Endodermal cell (in vitro differentiated cells): ENCODE measurements around the gene SMIM14. TPM values are rescaled to one million over a fixed set of nuclear protein-coding genes. Genes with fewer than 3 reads are reported as not detected.

ENCODE experiments used
- DNase-seq: peaks from one replicate; pipeline ENCODE4 v3.0.0-alpha.2; 2017
- H3K27ac ChIP-seq: 2 replicates; pipeline ENCODE4 v1.5.1; 2013; ENCODE audit warnings: mild to moderate bottlenecking, low read depth, low read length, moderate library complexity
- H3K27me3 ChIP-seq: 2 replicates; pipeline ENCODE4 v1.6.1; 2013; ENCODE audit warnings: mild to moderate bottlenecking, low read length, moderate library complexity; ENCODE audit not compliant: insufficient read depth, control insufficient read depth, poor library complexity, severe bottlenecking
- H3K36me3 ChIP-seq: 2 replicates; pipeline ENCODE4 v1.7.0; 2013; ENCODE audit warnings: mild to moderate bottlenecking, low read length, moderate library complexity; ENCODE audit not compliant: control insufficient read depth, insufficient read depth
- H3K4me1 ChIP-seq: one replicate; pipeline ENCODE4 v1.7.0; 2013; ENCODE audit warnings: low read length; ENCODE audit not compliant: control insufficient read depth, insufficient read depth
- H3K4me3 ChIP-seq: 2 replicates; pipeline ENCODE4 v1.5.1; 2013; ENCODE audit warnings: mild to moderate bottlenecking, low read length, moderate library complexity
- H3K9ac ChIP-seq: 2 replicates; pipeline ENCODE4 v1.6.1; 2013; ENCODE audit warnings: mild to moderate bottlenecking, low read length, moderate library complexity; ENCODE audit not compliant: poor library complexity, severe bottlenecking; ENCODE audit errors: extremely low read depth
- H3K9me3 ChIP-seq: 2 replicates; pipeline ENCODE4 v1.6.1; 2013; ENCODE audit warnings: mild to moderate bottlenecking, low read length, moderate library complexity; ENCODE audit not compliant: control insufficient read depth
- H3K27ac Mint-ChIP-seq: 2 replicates; pipeline ENCODE4 v1.8.0; 2020; ENCODE audit warnings: mixed read lengths
- H3K27me3 Mint-ChIP-seq: 2 replicates; pipeline ENCODE4 v1.8.0; 2021; ENCODE audit warnings: mild to moderate bottlenecking, mixed read lengths; ENCODE audit not compliant: insufficient read depth
- H3K36me3 Mint-ChIP-seq: 2 replicates; pipeline ENCODE4 v1.8.0; 2020; ENCODE audit warnings: low read depth, mixed read lengths
- H3K4me1 Mint-ChIP-seq: 2 replicates; pipeline ENCODE4 v1.8.0; 2020; ENCODE audit warnings: mixed read lengths
- H3K4me3 Mint-ChIP-seq: 2 replicates; pipeline ENCODE4 v1.8.0; 2020; ENCODE audit warnings: mild to moderate bottlenecking, moderate library complexity, mixed read lengths
- H3K9me3 Mint-ChIP-seq: 2 replicates; pipeline ENCODE4 v1.8.0; 2020; ENCODE audit warnings: mild to moderate bottlenecking, mixed read lengths
- WGBS, 2 experiments: methylation state at CpG; one replicate each; pipeline versions ENCODE4 v1.1.5 to v1.1.7; 2013; ENCODE audit warnings: missing lambda C conversion rate in 2 of 2, mixed read lengths in 1 of 2; ENCODE audit not compliant: insufficient coverage in 1 of 2, insufficient read length in 1 of 2; 5-methylcytosine and 5-hydroxymethylcytosine counted together
- total RNA-seq, 2 donors: library from RNA; stranded (reverse); fragmentation: NEBNext Ultra II Directional in 1 of 2; extraction: Animal tissue kit (Norgen Biotek cat#: 25700) in 1 of 2; gene quantifications; 2 replicates in 1 of 2; 3 replicates in 1 of 2; pipeline ENCODE4 v1.2.1, GENCODE V29; 2021
- TF ChIP-seq, protein P1 (sequence below): fragments of 200-600 bp; sonication (generic); conservative IDR thresholded peaks from 2 replicates; pipeline ENCODE4 v1.5.0; 2021; ENCODE audit warnings: antibody characterized with exemption, mild to moderate bottlenecking

Gene SMIM14
- total RNA-seq, 2 donors from 2014 or later = 24.3 to 24.6 TPM

GRCh38 chr4:39529534-39529933, 109.1 kb downstream of the SMIM14 start:
- H3K9me3 ChIP-seq = peaks cover 55% of the 10 kb centered on the region
- H3K27ac ChIP-seq = no peak overlapping the region
- no peak for DNase-seq
- H3K36me3 ChIP-seq = peaks cover 44% of the 10 kb centered on the region
- peaks cover 57% of the 10 kb centered on the region for H3K36me3 Mint-ChIP-seq
- H3K27me3 Mint-ChIP-seq = no peaks in the 10 kb centered on the region
- no peaks in the 10 kb centered on the region for H3K4me1 ChIP-seq
- peaks cover 57% of the 10 kb centered on the region for H3K9me3 Mint-ChIP-seq
- 92 to 93% methylated on average over 2 of the region's 2 CpGs for WGBS, 2 experiments
- no peak overlapping the region for H3K9ac ChIP-seq
- H3K27ac Mint-ChIP-seq = no peak overlapping the region
- H3K4me3 ChIP-seq = peak overlapping the region; percentile 96
- TF ChIP-seq, protein P1, sequence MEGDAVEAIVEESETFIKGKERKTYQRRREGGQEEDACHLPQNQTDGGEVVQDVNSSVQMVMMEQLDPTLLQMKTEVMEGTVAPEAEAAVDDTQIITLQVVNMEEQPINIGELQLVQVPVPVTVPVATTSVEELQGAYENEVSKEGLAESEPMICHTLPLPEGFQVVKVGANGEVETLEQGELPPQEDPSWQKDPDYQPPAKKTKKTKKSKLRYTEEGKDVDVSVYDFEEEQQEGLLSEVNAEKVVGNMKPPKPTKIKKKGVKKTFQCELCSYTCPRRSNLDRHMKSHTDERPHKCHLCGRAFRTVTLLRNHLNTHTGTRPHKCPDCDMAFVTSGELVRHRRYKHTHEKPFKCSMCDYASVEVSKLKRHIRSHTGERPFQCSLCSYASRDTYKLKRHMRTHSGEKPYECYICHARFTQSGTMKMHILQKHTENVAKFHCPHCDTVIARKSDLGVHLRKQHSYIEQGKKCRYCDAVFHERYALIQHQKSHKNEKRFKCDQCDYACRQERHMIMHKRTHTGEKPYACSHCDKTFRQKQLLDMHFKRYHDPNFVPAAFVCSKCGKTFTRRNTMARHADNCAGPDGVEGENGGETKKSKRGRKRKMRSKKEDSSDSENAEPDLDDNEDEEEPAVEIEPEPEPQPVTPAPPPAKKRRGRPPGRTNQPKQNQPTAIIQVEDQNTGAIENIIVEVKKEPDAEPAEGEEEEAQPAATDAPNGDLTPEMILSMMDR = no peak
- peak overlapping the region; percentile 95 for H3K4me3 Mint-ChIP-seq
- H3K4me1 Mint-ChIP-seq = peaks cover 12% of the 10 kb centered on the region
- H3K27me3 ChIP-seq = no peaks in the 10 kb centered on the region

GRCh38 chr4:39528061-39528465, 110.6 kb downstream of the SMIM14 start:
- TF ChIP-seq, protein P1 = no peak
- H3K27me3 Mint-ChIP-seq = no peaks in the 10 kb centered on the region
- peak overlapping the region; percentile 92 for H3K27ac Mint-ChIP-seq
- peak overlapping the region; percentile 95 for H3K4me3 Mint-ChIP-seq
- H3K9me3 Mint-ChIP-seq = peaks cover 42% of the 10 kb centered on the region
- peaks cover 13% of the 10 kb centered on the region for H3K4me1 Mint-ChIP-seq
- peak overlapping the region; percentile 85 for H3K27ac ChIP-seq
- no peaks in the 10 kb centered on the region for H3K27me3 ChIP-seq
- H3K9ac ChIP-seq = peak overlapping the region; percentile 93
- peak overlapping the region; percentile 96 for H3K4me3 ChIP-seq
- no peak for DNase-seq
- H3K4me1 ChIP-seq = no peaks in the 10 kb centered on the region
- peaks cover 41% of the 10 kb centered on the region for H3K9me3 ChIP-seq
- H3K36me3 ChIP-seq = peaks cover 29% of the 10 kb centered on the region
- 1 to 3% methylated on average over 14 to 21 of the region's 21 CpGs for WGBS, 2 experiments
- H3K36me3 Mint-ChIP-seq = peaks cover 43% of the 10 kb centered on the region

DNA sequence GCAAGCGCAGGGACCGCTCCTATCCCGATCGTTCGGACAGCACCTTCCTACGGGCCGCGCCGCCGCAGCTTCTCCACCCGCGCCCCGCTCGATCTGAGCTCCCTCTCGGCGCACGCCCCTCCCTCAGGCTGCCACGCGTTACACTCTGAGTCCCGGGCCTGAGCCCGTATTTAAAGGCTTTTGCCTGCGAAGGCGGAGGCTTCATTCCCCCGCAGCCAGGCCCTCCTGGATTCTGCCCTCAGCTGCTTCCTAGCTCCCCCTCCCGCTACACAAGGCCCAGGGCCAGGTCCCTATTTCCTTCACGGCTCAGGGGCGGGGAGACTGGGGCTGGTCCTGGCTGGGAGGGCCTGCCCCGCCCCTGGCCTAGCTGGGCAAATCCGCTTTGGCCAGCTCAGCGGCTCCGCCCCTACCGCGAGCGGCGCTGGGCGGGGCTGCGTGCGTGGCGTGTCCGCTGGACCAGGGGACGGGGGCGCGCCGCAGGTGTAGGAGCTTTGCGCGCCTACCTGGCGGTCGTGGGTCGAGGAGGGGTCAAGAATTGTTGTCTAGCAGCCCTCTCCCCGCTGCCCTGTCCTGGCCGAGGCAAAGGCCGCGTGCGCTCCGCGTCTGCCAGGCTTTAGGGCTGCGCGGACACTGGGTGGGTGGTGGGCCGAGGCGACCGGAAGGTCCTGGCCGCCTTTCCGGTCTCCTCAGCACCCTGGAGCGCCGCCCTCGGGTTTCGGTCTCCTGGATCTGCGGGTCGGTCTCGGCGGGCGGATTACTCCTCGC, 111.2 kb downstream of the SMIM14 start, which contains the start of gene UGDH:
TSS of gene UGDH (minus strand) at position 144 of the 765 bp plus-strand sequence. CDS start 5,927 bp downstream, outside the sequence.
- Mint-ChIP-seq H3K4me1 (peaks cover 13% of the 10 kb centered on the region), H3K27me3 (no peaks in the 10 kb centered on the region), H3K9me3 (peaks cover 37% of the 10 kb centered on the region), H3K27ac (peak within 1 kb of the TSS; percentile 96), H3K36me3 (peaks cover 38% of the 10 kb centered on the region), H3K4me3 (peak within 1 kb of the TSS; percentile 95)
- DNase-seq = peak; percentile 98
- Histone ChIP-seq H3K9me3 (peaks cover 36% of the 10 kb centered on the region), H3K27ac (peak within 1 kb of the TSS; percentile 90), H3K9ac (peak within 1 kb of the TSS; percentile 93), H3K4me1 (no peaks in the 10 kb centered on the region), H3K4me3 (peak within 1 kb of the TSS; percentile 96), H3K27me3 (no peaks in the 10 kb centered on the region), H3K36me3 (peaks cover 24% of the 10 kb centered on the region)
- 0% methylated on average over 16 to 73 of the region's 73 CpGs for WGBS, 2 experiments
- TF ChIP-seq, protein P1 = no peak
